Endodermal cell (in vitro differentiated cells): ENCODE data around the gene TMEM8B. TPM values are rescaled to one million over a fixed set of nuclear protein-coding genes. Genes with fewer than 3 reads are reported as not detected.

Experiments
- DNase-seq: peaks from one replicate; pipeline ENCODE4 v3.0.0-alpha.2; 2017
- H3K27ac ChIP-seq: 2 replicates; pipeline ENCODE4 v1.5.1; 2013; ENCODE audit warnings: mild to moderate bottlenecking, low read depth, low read length, moderate library complexity
- H3K27me3 ChIP-seq: 2 replicates; pipeline ENCODE4 v1.6.1; 2013; ENCODE audit warnings: mild to moderate bottlenecking, low read length, moderate library complexity; ENCODE audit not compliant: insufficient read depth, control insufficient read depth, poor library complexity, severe bottlenecking
- H3K36me3 ChIP-seq: 2 replicates; pipeline ENCODE4 v1.7.0; 2013; ENCODE audit warnings: mild to moderate bottlenecking, low read length, moderate library complexity; ENCODE audit not compliant: control insufficient read depth, insufficient read depth
- H3K4me1 ChIP-seq: one replicate; pipeline ENCODE4 v1.7.0; 2013; ENCODE audit warnings: low read length; ENCODE audit not compliant: control insufficient read depth, insufficient read depth
- H3K4me3 ChIP-seq: 2 replicates; pipeline ENCODE4 v1.5.1; 2013; ENCODE audit warnings: mild to moderate bottlenecking, low read length, moderate library complexity
- H3K9ac ChIP-seq: 2 replicates; pipeline ENCODE4 v1.6.1; 2013; ENCODE audit warnings: mild to moderate bottlenecking, low read length, moderate library complexity; ENCODE audit not compliant: poor library complexity, severe bottlenecking; ENCODE audit errors: extremely low read depth
- H3K9me3 ChIP-seq: 2 replicates; pipeline ENCODE4 v1.6.1; 2013; ENCODE audit warnings: mild to moderate bottlenecking, low read length, moderate library complexity; ENCODE audit not compliant: control insufficient read depth
- H3K27ac Mint-ChIP-seq: 2 replicates; pipeline ENCODE4 v1.8.0; 2020; ENCODE audit warnings: mixed read lengths
- H3K27me3 Mint-ChIP-seq: 2 replicates; pipeline ENCODE4 v1.8.0; 2021; ENCODE audit warnings: mild to moderate bottlenecking, mixed read lengths; ENCODE audit not compliant: insufficient read depth
- H3K36me3 Mint-ChIP-seq: 2 replicates; pipeline ENCODE4 v1.8.0; 2020; ENCODE audit warnings: low read depth, mixed read lengths
- H3K4me1 Mint-ChIP-seq: 2 replicates; pipeline ENCODE4 v1.8.0; 2020; ENCODE audit warnings: mixed read lengths
- H3K4me3 Mint-ChIP-seq: 2 replicates; pipeline ENCODE4 v1.8.0; 2020; ENCODE audit warnings: mild to moderate bottlenecking, moderate library complexity, mixed read lengths
- H3K9me3 Mint-ChIP-seq: 2 replicates; pipeline ENCODE4 v1.8.0; 2020; ENCODE audit warnings: mild to moderate bottlenecking, mixed read lengths
- whole genome bisulfite sequencing, 2 experiments: methylation state at CpG; one replicate each; pipeline versions ENCODE4 v1.1.5 to v1.1.7; 2013; ENCODE audit warnings: missing lambda C conversion rate in 2 of 2, mixed read lengths in 1 of 2; ENCODE audit not compliant: insufficient coverage in 1 of 2, insufficient read length in 1 of 2; 5-methylcytosine and 5-hydroxymethylcytosine counted together
- total RNA-seq, 2 donors: library from RNA; stranded (reverse); fragmentation: NEBNext Ultra II Directional in 1 of 2; extraction: Animal tissue kit (Norgen Biotek cat#: 25700) in 1 of 2; gene quantifications; 2 replicates in 1 of 2; 3 replicates in 1 of 2; pipeline ENCODE4 v1.2.1, GENCODE V29; 2021
- TF ChIP-seq, protein P1 (sequence below): fragments of 200-600 bp; sonication (generic); conservative IDR thresholded peaks from 2 replicates; pipeline ENCODE4 v1.5.0; 2021; ENCODE audit warnings: antibody characterized with exemption, mild to moderate bottlenecking

TMEM8B gene
- total RNA-seq, 2 donors from 2014 or later = 12.8 to 18.3 TPM

DNA sequence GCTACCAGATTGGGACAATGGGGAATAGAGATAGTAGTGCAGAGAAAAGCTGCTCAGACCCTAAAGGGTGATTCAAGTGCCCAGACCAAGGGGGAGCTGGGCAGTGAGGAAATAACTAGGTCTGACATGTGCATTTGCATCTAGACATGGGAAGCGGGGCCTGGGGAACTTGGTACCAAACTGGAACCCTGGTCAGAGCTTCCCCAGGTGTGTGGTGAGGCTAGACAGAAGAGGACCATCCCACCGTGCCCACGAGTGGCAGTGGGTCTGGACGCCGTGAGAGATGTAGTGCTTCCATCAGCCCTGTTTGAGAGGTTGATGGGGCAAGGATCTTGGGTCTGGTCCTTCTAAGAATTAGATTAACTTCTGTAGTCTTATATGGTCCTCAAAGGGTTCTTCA is 7.6 kb downstream of the TMEM8B start:
- no peaks in the 10 kb centered on the region for H3K36me3 ChIP-seq
- H3K4me1 ChIP-seq = no peaks in the 10 kb centered on the region
- no peaks in the 10 kb centered on the region for H3K27me3 ChIP-seq
- 97 to 100% methylated on average over 1 to 5 of the region's 5 CpGs for WGBS, 2 experiments
- no peak for DNase-seq
- no peaks in the 10 kb centered on the region for H3K36me3 Mint-ChIP-seq
- TF ChIP-seq, protein P1, sequence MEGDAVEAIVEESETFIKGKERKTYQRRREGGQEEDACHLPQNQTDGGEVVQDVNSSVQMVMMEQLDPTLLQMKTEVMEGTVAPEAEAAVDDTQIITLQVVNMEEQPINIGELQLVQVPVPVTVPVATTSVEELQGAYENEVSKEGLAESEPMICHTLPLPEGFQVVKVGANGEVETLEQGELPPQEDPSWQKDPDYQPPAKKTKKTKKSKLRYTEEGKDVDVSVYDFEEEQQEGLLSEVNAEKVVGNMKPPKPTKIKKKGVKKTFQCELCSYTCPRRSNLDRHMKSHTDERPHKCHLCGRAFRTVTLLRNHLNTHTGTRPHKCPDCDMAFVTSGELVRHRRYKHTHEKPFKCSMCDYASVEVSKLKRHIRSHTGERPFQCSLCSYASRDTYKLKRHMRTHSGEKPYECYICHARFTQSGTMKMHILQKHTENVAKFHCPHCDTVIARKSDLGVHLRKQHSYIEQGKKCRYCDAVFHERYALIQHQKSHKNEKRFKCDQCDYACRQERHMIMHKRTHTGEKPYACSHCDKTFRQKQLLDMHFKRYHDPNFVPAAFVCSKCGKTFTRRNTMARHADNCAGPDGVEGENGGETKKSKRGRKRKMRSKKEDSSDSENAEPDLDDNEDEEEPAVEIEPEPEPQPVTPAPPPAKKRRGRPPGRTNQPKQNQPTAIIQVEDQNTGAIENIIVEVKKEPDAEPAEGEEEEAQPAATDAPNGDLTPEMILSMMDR = no peak
- H3K9ac ChIP-seq = no peak overlapping the region
- H3K27ac Mint-ChIP-seq = no peak overlapping the region
- H3K9me3 ChIP-seq = no peaks in the 10 kb centered on the region
- H3K4me3 ChIP-seq = no peak overlapping the region
- H3K27me3 Mint-ChIP-seq = peaks cover 19% of the 10 kb centered on the region
- no peak overlapping the region for H3K4me3 Mint-ChIP-seq
- H3K4me1 Mint-ChIP-seq = peaks cover 13% of the 10 kb centered on the region
- H3K27ac ChIP-seq = no peak overlapping the region
- no peaks in the 10 kb centered on the region for H3K9me3 Mint-ChIP-seq

DNA sequence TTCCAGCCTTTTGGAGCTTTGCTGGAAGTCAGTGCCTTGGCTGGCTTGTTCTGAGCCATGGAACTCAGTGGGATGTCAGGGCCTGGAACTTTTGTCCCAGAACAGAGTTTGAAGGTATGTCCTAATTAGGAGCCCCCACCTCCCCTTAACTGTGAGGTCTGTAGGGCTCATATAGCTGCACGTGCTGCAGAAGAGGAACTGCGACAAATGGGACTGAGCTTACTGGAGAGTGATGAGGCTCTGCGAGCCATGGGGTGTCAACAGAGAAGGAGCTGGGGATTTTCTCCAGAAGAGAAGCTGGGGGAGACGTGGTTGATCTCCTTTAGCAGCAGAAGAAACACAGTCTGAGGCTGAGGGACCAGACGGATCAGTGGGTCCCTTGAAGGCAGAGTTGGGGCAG is 10.9 kb downstream of the TMEM8B start:
- 91 to 94% methylated on average over 5 of the region's 5 CpGs for WGBS, 2 experiments
- H3K36me3 Mint-ChIP-seq = no peaks in the 10 kb centered on the region
- TF ChIP-seq, protein P1 = no peak

DNA sequence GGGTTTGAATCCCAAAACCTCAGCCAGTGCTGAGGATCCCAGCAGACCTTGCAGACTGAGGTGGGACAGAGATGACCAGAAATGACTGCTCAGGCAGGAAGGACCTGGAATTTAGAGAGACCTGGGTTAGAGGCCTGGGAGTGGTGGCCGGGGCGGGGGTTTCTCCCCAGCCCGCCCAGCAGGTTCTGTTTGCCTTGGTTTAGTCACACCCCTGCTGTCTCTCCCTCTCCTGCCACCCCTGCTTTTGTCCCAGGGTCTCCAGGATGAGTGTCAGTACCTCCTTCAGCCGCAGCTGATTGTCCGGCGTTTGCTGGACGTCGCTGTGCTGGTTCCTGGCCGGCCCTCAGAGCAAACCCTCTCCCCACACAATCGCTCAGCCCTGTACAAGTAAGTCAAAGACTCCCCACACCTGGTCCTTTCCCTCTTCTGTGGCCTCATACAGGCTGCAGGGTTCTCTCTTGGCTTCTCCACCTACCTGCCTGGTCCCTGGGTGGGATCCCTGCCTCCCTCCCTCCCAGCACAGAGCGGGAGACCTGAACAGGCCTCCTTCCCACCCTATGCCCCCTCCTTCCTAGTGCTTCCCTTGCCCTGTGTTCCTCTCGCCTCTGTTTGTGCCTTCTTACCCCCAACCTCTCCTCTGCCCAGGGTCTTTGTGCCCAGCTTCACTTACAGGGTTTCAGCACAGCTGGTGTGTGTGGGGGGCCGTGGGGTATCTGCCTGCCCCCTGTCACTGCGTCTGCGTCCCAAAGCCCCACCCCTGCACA is 12.0 kb downstream of the TMEM8B start:
- Mint-ChIP-seq H3K36me3 (no peaks in the 10 kb centered on the region), H3K27ac (no peak overlapping the region), H3K4me3 (no peak overlapping the region), H3K4me1 (peaks cover 21% of the 10 kb centered on the region), H3K9me3 (no peaks in the 10 kb centered on the region), H3K27me3 (peaks cover 27% of the 10 kb centered on the region)
- Histone ChIP-seq H3K27me3 (peaks cover 11% of the 10 kb centered on the region), H3K4me3 (no peak overlapping the region), H3K9ac (no peak overlapping the region), H3K4me1 (no peaks in the 10 kb centered on the region), H3K27ac (no peak overlapping the region), H3K36me3 (no peaks in the 10 kb centered on the region), H3K9me3 (no peaks in the 10 kb centered on the region)
- TF ChIP-seq, protein P1 = no peak
- 91 to 93% methylated on average over 9 to 15 of the region's 15 CpGs for WGBS, 2 experiments
- DNase-seq = peak; percentile 55

More for the DNA sequence above, 10.9 kb downstream of the TMEM8B start:
- Histone ChIP-seq H3K9ac (no peak overlapping the region), H3K36me3 (no peaks in the 10 kb centered on the region), H3K4me1 (no peaks in the 10 kb centered on the region), H3K27ac (no peak overlapping the region), H3K27me3 (no peaks in the 10 kb centered on the region), H3K9me3 (no peaks in the 10 kb centered on the region), H3K4me3 (no peak overlapping the region)
- H3K27ac Mint-ChIP-seq = no peak overlapping the region
- DNase-seq = no peak
- no peaks in the 10 kb centered on the region for H3K9me3 Mint-ChIP-seq
- peaks cover 19% of the 10 kb centered on the region for H3K27me3 Mint-ChIP-seq
- H3K4me1 Mint-ChIP-seq = peaks cover 13% of the 10 kb centered on the region
- no peak overlapping the region for H3K4me3 Mint-ChIP-seq
